ENCODE measurements around the gene NTRK2.

NTRK2 gene

GRCh38 chr9:84921175-84921574, 251.6 kb downstream of the NTRK2 start:
- no peak for TF ChIP-seq CTCF (IDR thresholded peaks at IDR 0.05; ENCODE audit: low read length)
- no peak for TF ChIP-seq EZH2 (IDR thresholded peaks at IDR 0.05; ENCODE audit: borderline replicate concordance, low read length)
- Histone ChIP-seq H3K4me2 (ENCODE audit: low read length) (no peak overlapping the region), H2AFZ (ENCODE audit: low read length) (no peak overlapping the region), H3K79me2 (ENCODE audit: insufficient read depth, low read length) (no peaks in the 10 kb centered on the region), H4K20me1 (ENCODE audit: insufficient read depth, low read length) (no peaks in the 10 kb centered on the region), H3K9ac (ENCODE audit: low read length) (no peak overlapping the region), H3F3A (ENCODE audit: insufficient read depth, low read length) (no peaks in the 10 kb centered on the region), H3K36me3 (ENCODE audit: insufficient read depth, low read length) (no peaks in the 10 kb centered on the region), H3K27ac (ENCODE audit: low read depth, low read length, poor library complexity, severe bottlenecking) (no peak overlapping the region), H3K4me3 (ENCODE audit: low read depth, low read length, poor library complexity, severe bottlenecking) (no peak overlapping the region), H3K9me3 (ENCODE audit: low read length) (no peaks in the 10 kb centered on the region), H3K4me1 (ENCODE audit: insufficient read depth, low read length, severe bottlenecking) (no peaks in the 10 kb centered on the region), H3K9me2 (ENCODE audit: low read depth, low read length) (no peaks in the 10 kb centered on the region), H3K27me3 (ENCODE audit: insufficient read depth, low read length) (no peaks in the 10 kb centered on the region)

- Histone ChIP-seq H3K27ac (ENCODE audit: low read depth, low read length, poor library complexity, severe bottlenecking) (no peak overlapping the region), H3K9me3 (ENCODE audit: low read length) (no peaks in the 10 kb centered on the region), H3K36me3 (ENCODE audit: insufficient read depth, low read length) (no peaks in the 10 kb centered on the region), H2AFZ (ENCODE audit: low read length) (no peak overlapping the region), H3K27me3 (ENCODE audit: insufficient read depth, low read length) (no peaks in the 10 kb centered on the region), H3K4me1 (ENCODE audit: insufficient read depth, low read length, severe bottlenecking) (no peaks in the 10 kb centered on the region), H3K4me3 (ENCODE audit: low read depth, low read length, poor library complexity, severe bottlenecking) (no peak overlapping the region), H4K20me1 (ENCODE audit: insufficient read depth, low read length) (no peaks in the 10 kb centered on the region), H3F3A (ENCODE audit: insufficient read depth, low read length) (no peaks in the 10 kb centered on the region), H3K9me2 (ENCODE audit: low read depth, low read length) (no peaks in the 10 kb centered on the region), H3K4me2 (ENCODE audit: low read length) (no peak overlapping the region), H3K9ac (ENCODE audit: low read length) (no peak overlapping the region), H3K79me2 (ENCODE audit: insufficient read depth, low read length) (no peaks in the 10 kb centered on the region)
- TF ChIP-seq CTCF (IDR thresholded peaks at IDR 0.05; ENCODE audit: low read length) (no peak), EZH2 (IDR thresholded peaks at IDR 0.05; ENCODE audit: borderline replicate concordance, low read length) (no peak)
These were observed 252.5 kb downstream of the NTRK2 start for GRCh38 chr9:84922051-84922450.

GRCh38 chr9:84924266-84924665, 254.7 kb downstream of the NTRK2 start:
- H3K4me2 ChIP-seq (ENCODE audit: low read length), result no peak overlapping the region
- no peaks in the 10 kb centered on the region for H3K36me3 ChIP-seq (ENCODE audit: insufficient read depth, low read length)
- no peak overlapping the region for H3K9ac ChIP-seq (ENCODE audit: low read length)
- no peaks in the 10 kb centered on the region for H3K27me3 ChIP-seq (ENCODE audit: insufficient read depth, low read length)
- no peaks in the 10 kb centered on the region for H3K79me2 ChIP-seq (ENCODE audit: insufficient read depth, low read length)
- H3K9me3 ChIP-seq (ENCODE audit: low read length), result no peaks in the 10 kb centered on the region
- no peak overlapping the region for H3K4me3 ChIP-seq (ENCODE audit: low read depth, low read length, poor library complexity, severe bottlenecking)
- H2AFZ ChIP-seq (ENCODE audit: low read length), result no peak overlapping the region
- H3K27ac ChIP-seq (ENCODE audit: low read depth, low read length, poor library complexity, severe bottlenecking), result no peak overlapping the region
- no peaks in the 10 kb centered on the region for H3K9me2 ChIP-seq (ENCODE audit: low read depth, low read length)
- TF ChIP-seq EZH2 (IDR thresholded peaks at IDR 0.05; ENCODE audit: borderline replicate concordance, low read length), result no peak
- TF ChIP-seq CTCF (IDR thresholded peaks at IDR 0.05; ENCODE audit: low read length), result no peak
- no peaks in the 10 kb centered on the region for H3F3A ChIP-seq (ENCODE audit: insufficient read depth, low read length)
- H4K20me1 ChIP-seq (ENCODE audit: insufficient read depth, low read length), result no peaks in the 10 kb centered on the region
- H3K4me1 ChIP-seq (ENCODE audit: insufficient read depth, low read length, severe bottlenecking), result no peaks in the 10 kb centered on the region
